GM12872 (cell line): ENCODE data around the gene FZR1.

ENCODE experiments used
- TF ChIP-seq, protein P1 (sequence below): IDR thresholded peaks from 3 replicates; pipeline ENCODE4 v1.5.1; 2011; ENCODE audit warnings: low read depth, mild to moderate bottlenecking, low read length, moderate library complexity; ENCODE audit not compliant: insufficient read depth

The FZR1 gene

DNA sequence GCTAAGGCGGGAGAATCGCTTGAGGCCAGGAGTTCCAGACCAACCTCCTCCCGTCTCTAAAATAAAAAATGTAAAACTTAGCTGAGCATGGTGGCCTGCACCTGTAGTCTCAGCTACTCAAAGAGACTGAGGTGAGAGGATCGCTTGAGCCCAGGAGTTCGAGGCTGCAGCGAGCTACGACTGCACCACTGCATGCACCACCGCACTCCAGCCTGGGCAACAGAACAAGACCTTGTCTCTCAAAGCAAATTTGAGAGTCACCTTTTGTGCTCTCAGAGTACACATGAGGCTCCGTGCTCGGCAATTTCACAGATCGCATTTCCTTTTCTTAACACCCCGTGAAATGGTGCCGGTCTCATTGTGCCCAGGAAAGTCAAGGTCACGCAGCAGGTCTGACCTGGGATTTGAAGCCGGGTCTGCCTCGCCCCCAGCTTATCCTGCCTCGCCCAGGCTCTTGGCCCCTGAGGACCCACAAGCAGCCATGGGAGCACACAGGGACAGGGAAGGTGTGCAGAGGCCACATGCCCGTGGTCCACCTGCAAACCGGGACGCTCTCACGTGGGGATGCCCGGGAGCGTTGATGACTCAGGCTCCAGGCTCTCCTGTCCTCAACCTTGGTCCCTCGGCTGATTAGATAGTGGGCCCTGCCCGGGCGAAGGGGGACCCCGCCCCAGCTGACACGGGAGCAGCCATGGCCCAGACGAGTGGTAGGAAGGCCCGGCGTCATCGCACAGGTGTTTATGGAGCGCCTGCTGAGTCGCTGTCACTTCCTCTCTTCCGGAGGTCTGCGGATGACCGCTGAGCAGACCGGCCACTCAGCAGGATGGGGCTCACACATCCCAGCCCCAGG lies 24.6 kb upstream of the FZR1 start:
- TF ChIP-seq, protein P1, sequence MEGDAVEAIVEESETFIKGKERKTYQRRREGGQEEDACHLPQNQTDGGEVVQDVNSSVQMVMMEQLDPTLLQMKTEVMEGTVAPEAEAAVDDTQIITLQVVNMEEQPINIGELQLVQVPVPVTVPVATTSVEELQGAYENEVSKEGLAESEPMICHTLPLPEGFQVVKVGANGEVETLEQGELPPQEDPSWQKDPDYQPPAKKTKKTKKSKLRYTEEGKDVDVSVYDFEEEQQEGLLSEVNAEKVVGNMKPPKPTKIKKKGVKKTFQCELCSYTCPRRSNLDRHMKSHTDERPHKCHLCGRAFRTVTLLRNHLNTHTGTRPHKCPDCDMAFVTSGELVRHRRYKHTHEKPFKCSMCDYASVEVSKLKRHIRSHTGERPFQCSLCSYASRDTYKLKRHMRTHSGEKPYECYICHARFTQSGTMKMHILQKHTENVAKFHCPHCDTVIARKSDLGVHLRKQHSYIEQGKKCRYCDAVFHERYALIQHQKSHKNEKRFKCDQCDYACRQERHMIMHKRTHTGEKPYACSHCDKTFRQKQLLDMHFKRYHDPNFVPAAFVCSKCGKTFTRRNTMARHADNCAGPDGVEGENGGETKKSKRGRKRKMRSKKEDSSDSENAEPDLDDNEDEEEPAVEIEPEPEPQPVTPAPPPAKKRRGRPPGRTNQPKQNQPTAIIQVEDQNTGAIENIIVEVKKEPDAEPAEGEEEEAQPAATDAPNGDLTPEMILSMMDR = no peak

DNA sequence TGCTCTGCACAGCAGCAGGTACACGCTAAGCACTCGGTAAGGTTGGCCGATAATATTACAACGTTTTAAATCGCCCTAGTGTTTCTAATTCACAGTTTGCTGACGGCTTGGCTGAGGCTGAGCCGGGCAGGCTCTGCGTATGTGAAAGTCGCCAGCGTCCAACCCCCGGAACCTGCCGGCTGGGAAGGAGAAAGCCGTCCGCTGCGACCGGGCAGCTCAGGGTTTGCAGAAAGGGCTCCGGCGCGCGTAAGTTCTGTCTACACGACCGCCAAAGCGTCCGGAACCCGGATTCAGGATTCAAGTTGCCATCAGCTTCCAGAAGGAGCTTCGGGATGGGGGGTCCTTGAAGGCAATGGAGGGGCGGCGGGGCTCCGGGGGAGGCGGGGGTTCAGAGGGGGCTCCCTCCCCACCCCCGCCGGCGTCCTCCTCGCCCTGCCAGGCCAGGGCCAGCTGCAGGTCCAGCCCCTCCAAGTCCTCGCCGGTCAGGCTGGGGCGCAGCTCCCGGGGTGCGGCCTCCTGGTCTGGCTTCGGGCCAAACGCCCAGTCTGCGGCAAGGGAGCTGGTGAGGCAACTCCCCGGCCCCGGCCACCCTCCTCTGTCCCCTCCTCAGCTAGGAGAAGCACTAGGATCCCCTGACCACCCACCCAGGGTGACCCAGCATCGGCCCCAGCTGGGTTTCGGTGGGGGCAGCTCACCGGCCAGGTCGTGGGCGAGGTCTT lies 23.4 kb upstream of the FZR1 start:
- TF ChIP-seq, protein P1 = no peak

DNA sequence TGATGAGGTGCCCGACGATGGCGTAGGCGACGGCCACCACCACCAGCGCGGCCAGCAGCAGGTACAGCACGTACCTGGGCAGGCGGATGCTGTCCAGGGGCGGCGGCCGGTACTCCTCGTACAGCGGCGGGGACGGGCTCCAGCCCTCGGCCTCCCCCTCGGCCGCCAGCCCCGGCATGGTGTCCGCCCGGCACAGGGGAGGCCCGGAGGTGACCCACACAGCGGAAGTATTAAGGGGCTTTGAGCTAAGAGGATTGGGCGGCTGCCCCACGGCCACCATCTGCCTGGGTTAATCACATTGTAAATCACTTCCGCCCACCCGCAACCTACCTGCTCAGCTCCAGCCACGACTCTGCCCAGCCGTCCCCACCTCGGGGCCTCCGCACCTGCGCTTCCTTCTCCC lies 22.9 kb upstream of the FZR1 start, which contains the start of gene SMIM44:
SMIM44 (minus strand) TSS at position 216 of the 403 bp plus-strand sequence; CDS start at position 178, 38 bp downstream.
- TF ChIP-seq, protein P1 = no peak

DNA sequence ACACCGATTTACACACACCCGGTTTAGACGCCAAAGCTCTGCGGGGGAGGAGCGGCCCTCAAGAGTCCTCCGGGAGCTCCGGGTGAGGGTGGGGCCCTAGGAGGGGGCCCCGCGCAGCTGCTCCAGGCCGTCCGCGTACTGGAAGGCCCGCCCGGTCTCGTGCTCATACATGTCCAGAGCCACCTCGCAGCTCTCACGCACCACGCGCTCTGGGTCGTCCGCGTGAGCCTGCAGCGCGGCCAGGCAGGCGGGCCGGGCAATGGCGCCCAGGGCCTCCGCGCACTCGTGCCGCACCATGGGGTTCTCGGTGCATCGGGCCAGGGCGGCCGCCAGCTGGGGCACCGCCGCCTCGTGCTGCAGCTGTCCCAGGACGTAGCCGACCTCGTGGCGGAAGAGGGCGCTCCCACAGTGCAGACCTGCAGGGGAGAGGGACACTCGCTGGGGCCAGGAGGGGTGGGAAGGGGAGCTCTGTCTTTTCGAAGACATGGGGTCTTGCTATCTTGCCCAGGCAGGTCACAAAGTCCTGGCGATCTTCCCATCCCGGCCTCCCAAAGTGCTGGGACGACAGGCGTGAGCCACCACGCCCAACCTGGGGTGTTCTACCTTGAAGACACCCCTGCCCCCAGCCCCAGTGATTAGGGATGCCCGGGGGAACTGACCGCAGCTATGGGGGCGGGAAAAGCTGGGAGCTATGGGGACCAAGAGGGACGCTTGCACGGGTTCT lies 14.6 kb upstream of the FZR1 start:
- TF ChIP-seq, protein P1 = no peak

DNA sequence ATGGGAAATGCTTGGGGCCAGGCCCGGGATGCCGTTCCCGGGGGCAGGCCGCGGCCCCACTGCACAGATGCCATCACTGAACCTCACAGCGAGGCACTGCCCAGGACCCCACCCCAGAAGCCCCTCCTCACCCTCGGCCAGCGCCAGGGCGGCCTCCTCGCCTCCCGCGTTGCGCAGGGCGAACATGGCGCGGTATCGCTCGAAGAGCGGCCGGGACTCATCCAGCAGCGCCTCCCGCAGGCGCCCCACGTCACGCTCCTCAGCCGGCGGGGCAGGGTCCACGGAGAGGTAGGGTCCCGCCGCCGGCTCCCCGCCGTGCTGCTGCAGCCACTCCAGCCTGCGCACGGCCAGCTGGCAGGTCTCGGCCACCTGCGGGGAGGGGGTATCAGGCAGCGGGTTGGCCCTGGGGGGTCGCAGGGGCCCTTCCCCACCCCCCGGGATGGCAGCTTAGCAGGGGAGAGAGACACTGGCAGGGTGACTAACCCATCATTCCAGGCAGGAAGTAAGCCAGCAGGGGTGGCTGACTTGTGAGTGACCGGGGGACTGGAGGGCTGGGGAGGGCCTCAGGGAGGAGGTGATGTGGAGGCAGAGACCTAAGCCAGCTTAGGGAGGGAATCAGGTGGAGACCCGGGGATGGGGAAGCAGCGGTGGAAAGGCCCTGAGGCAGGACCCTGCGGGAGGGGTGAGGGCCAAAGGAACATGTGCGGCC lies 13.8 kb upstream of the FZR1 start:
- TF ChIP-seq, protein P1 = no peak

DNA sequence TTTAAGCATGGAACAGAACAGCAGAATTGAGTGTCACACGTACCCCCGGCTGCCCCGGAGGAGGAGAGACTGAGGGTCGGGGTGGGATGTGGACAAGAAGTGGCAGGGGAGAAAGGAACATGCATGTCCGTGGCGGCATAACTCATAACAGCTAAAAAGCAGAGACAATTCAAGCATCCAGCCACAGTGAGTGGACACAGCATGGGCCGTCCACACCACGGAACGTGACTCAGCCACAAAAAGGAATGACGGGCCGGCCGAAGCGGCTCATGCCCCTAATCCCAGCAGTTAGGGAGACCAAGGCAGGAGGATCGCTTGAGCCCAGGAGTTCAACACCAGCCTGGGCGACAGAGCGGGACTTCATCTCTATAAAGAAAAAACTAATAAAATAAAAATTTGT lies 13.2 kb upstream of the FZR1 start:
- TF ChIP-seq, protein P1 = no peak

DNA sequence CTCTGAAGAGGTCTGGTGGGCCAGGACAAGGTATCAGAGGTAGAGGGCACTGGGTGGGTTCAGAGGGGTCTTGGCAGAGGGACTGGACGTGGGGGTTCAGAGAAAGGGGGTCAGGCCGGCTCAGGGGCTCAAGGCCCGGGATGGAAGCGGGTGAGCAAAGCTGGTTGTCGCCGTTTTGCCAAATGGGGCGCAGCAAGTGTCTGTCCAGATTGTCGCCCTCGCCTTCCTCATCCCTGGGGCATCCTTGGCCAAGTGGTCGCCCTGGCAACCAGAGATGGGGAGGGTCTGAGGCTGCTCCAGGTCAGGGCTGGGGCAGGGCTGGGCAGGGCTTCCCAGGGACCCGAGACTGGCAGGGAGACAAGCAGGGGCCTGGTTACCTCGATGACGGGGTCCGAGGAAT lies 12.5 kb upstream of the FZR1 start:
- TF ChIP-seq, protein P1 = no peak
